ENCODE results near the gene AP1M1.

- TF ChIP-seq CTBP1 (IDR thresholded peaks at IDR 0.05; ENCODE audit: borderline replicate concordance) (no peak), FOXK2 (IDR thresholded peaks at IDR 0.05) (no peak), SUZ12 (IDR thresholded peaks at IDR 0.05) (no peak), FOXM1 (IDR thresholded peaks at IDR 0.05; ENCODE audit: borderline replicate concordance) (no peak), SP1 (IDR thresholded peaks at IDR 0.05) (no peak), ELF4 (IDR thresholded peaks at IDR 0.05) (no peak), FOXA1 (IDR thresholded peaks at IDR 0.05) (no peak), TARDBP (IDR thresholded peaks at IDR 0.05) (no peak), L3MBTL2 (conservative IDR thresholded peaks at IDR 0.05) (no peak), ARNT (IDR thresholded peaks at IDR 0.05) (no peak)
- TF ChIP-seq, protein P1, sequence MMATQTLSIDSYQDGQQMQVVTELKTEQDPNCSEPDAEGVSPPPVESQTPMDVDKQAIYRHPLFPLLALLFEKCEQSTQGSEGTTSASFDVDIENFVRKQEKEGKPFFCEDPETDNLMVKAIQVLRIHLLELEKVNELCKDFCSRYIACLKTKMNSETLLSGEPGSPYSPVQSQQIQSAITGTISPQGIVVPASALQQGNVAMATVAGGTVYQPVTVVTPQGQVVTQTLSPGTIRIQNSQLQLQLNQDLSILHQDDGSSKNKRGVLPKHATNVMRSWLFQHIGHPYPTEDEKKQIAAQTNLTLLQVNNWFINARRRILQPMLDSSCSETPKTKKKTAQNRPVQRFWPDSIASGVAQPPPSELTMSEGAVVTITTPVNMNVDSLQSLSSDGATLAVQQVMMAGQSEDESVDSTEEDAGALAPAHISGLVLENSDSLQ (IDR thresholded peaks at IDR 0.05), result no peak
Observed at GRCh38 chr19:16203256-16204004, 5.7 kb downstream of the AP1M1 start.
